Kidney epithelial cell (primary cell): ENCODE results near the gene MAPK8IP2. TPM values are rescaled to one million over a fixed set of nuclear protein-coding genes. Genes with fewer than 3 reads are reported as not detected.

Experiments used
- DNase-seq: peaks from one replicate; pipeline ENCODE4 v3.0.0-alpha.2; 2010; ENCODE audit warnings: low read depth
- H3K27me3 ChIP-seq: 2 replicates; pipeline ENCODE4 v1.6.0; 2011; ENCODE audit warnings: low read length; ENCODE audit not compliant: control insufficient read depth, insufficient read depth
- H3K36me3 ChIP-seq: 2 replicates; pipeline ENCODE4 v1.5.1; 2011; ENCODE audit warnings: low read length; ENCODE audit not compliant: control insufficient read depth, insufficient read depth
- H3K4me3 ChIP-seq: 2 replicates; pipeline ENCODE4 v1.5.1; 2011; ENCODE audit warnings: low read depth, mild to moderate bottlenecking, control low read depth, low read length
- total RNA-seq: library from RNA; depleted of rRNA; stranded (reverse); fragments of >200 nt; gene quantifications from 2 replicates; pipeline ENCODE4 v1.2.3, GENCODE V29; 2015
- TF ChIP-seq, protein P1 (sequence below): IDR thresholded peaks from 2 replicates; pipeline ENCODE4 v1.5.1; 2011; ENCODE audit warnings: mild to moderate bottlenecking, moderate library complexity, low read length, control low read depth, inconsistent platforms; ENCODE audit not compliant: insufficient read depth, poor library complexity, severe bottlenecking

The MAPK8IP2 gene
- total RNA-seq, 1 donor from 2014 or later: 0.84 TPM

DNA sequence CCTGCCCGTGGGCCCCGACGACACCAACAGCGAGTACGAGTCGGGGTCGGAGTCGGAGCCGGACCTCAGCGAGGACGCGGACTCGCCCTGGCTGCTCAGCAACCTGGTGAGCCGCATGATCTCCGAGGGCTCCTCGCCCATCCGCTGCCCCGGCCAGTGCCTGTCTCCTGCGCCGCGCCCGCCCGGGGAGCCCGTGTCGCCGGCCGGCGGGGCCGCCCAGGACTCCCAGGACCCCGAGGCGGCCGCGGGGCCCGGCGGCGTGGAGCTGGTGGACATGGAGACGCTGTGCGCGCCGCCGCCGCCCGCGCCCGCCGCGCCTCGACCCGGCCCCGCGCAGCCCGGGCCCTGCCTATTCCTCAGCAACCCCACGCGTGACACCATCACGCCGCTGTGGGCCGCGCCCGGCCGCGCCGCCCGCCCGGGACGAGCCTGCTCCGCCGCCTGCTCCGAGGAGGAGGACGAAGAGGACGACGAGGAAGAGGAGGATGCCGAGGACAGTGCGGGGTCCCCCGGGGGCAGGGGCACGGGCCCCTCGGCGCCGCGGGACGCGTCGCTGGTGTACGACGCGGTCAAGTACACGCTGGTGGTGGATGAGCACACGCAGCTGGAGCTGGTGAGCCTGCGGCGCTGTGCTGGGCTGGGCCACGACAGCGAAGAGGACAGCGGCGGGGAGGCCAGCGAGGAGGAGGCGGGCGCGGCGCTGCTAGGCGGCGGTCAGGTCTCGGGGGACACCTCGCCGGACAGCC lies 3.8 kb downstream of the MAPK8IP2 start:
- peaks cover 86% of the 10 kb centered on the region for H3K27me3 ChIP-seq

DNA sequence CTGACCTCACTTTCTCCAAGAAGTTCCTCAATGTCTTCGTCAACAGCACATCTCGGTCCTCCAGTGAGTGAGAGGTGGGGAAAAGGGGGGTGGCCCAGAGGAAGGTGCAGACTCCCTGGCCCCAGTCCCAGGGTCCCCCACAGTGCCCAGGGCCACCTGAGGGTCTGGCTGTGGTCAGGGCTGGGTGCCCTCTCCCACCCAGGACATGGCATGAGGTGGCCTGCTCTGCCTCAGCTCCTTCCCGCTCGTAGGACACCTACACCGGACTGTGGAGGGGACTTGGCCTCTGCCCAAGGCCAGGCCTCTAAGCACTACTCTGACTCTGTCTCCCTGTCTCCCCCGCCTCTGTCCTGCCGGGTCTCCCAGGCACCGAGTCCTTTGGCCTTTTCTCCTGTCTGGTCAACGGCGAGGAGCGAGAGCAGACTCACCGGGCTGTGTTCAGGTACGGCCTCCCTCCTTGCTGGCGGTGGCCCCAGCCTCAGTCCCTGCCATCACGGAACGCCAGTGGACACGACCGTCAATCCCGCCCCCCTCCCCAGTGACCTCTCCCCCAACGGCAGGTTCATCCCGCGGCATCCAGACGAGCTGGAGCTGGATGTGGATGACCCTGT lies 4.5 kb downstream of the MAPK8IP2 start:
- Histone ChIP-seq H3K4me3 (no peak overlapping the region), H3K27me3 (peaks cover 85% of the 10 kb centered on the region), H3K36me3 (no peaks in the 10 kb centered on the region)
- TF ChIP-seq, protein P1, sequence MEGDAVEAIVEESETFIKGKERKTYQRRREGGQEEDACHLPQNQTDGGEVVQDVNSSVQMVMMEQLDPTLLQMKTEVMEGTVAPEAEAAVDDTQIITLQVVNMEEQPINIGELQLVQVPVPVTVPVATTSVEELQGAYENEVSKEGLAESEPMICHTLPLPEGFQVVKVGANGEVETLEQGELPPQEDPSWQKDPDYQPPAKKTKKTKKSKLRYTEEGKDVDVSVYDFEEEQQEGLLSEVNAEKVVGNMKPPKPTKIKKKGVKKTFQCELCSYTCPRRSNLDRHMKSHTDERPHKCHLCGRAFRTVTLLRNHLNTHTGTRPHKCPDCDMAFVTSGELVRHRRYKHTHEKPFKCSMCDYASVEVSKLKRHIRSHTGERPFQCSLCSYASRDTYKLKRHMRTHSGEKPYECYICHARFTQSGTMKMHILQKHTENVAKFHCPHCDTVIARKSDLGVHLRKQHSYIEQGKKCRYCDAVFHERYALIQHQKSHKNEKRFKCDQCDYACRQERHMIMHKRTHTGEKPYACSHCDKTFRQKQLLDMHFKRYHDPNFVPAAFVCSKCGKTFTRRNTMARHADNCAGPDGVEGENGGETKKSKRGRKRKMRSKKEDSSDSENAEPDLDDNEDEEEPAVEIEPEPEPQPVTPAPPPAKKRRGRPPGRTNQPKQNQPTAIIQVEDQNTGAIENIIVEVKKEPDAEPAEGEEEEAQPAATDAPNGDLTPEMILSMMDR: no peak
- DNase-seq: no peak

More for the DNA sequence above, 3.8 kb downstream of the MAPK8IP2 start:
- Histone ChIP-seq H3K36me3 (no peaks in the 10 kb centered on the region), H3K4me3 (no peak overlapping the region)
- TF ChIP-seq, protein P1: no peak
- DNase-seq: no peak

DNA sequence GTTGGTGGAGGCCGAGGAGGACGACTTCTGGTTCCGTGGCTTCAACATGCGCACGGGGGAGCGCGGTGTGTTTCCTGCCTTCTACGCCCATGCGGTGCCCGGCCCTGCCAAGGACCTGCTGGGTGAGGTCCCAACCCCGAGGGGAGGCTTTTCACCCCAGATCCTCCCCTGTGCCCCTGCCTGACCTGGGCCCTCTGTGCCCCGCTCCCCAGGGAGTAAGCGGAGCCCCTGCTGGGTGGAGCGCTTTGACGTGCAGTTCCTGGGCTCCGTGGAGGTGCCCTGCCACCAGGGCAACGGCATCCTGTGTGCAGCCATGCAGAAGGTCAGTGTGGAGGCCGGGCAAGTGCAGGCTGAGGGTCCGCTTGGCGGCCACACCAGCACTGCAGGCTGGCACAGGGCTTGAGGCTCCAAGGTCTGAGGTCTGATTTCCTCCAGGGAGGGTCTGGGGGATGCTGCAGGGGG lies 5.1 kb downstream of the MAPK8IP2 start:
- TF ChIP-seq, protein P1: no peak
- H3K27me3 ChIP-seq: peaks cover 89% of the 10 kb centered on the region
- no peak overlapping the region for H3K4me3 ChIP-seq
- no peak for DNase-seq
- no peaks in the 10 kb centered on the region for H3K36me3 ChIP-seq

DNA sequence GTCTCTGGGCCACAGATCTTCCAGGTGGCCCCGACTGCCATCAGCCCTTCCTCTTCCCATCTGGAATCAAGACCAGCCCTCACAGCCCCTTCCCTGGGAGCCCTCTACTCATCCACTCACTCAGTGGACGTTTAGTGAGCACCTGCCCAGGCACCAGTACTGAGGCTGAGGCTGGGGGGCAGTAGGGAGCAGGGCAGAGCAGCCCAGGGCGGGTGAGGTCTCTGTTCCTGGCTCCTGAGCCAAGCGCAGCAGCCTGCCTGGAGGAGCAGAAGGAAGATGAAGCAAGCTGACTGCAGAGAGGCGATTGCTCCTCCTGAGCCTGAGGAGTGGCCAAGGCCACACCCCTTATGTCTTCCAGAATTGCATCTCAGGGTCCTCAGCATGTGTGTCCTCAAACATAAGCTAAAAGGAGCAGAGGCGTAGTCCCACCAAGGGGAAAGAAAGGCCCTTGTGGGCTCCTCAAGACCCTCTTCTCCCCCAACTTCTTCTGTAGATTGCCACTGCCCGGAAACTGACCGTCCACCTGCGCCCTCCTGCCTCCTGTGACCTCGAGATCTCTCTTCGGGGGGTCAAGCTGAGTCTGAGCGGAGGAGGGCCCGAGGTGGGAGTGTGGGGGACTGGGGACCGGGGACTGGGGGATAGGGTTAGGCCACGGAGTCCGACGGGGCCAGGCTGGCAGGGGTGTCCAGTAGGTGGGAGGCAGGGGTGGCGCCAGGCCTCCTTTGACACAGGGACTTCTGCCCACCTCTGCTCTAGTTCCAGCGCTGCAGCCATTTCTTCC lies 5.8 kb downstream of the MAPK8IP2 start:
- Histone ChIP-seq H3K27me3 (peaks cover 87% of the 10 kb centered on the region), H3K36me3 (no peaks in the 10 kb centered on the region), H3K4me3 (no peak overlapping the region)
- DNase-seq: no peak
- TF ChIP-seq, protein P1: no peak

DNA sequence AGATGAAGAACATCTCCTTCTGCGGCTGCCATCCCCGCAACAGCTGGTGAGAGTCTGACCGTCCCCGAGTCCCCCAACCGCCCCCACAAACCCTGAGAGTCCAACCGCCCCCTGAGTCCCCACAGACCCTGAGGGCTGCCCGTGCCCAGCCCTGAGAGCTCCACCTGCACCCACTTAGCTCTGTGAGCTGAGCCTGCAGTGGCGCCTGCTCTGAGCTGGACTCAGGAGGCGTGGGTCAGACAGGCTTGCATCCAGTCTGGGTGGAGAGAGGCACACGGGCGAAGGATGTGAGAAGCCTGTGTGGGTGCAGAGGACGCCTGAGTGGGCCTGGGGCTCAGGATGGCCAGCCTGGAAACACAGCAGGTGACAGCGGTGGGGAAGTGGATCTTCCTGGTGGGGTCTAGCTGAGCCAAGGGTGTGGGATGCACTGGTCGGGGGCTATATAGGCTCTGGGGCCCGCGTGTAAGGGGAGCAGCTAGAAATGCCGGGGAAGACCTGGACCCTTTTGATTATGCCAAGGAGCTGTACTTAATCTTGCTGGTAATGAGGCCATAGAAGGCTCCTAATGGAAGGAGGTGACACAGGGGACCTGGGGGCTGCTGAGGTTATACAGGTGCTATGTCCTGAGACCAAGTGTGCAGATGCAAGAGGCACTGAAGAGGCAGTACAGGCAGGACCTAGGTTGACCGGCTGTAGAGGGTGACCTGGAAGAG lies 6.5 kb downstream of the MAPK8IP2 start:
- Histone ChIP-seq H3K27me3 (peaks cover 82% of the 10 kb centered on the region), H3K36me3 (no peaks in the 10 kb centered on the region), H3K4me3 (no peak overlapping the region)
- TF ChIP-seq, protein P1: no peak
- no peak for DNase-seq
